HEK293 (cell line): ENCODE data around the gene DRC1.

Experiments
- SP3 ChIP-seq: fragments of 450-650 bp; formaldehyde crosslinking; IDR thresholded peaks from 2 replicates; pipeline ENCODE4 v1.5.1; 2016; ENCODE audit warnings: missing biosample characterization, missing genetic modification characterization
- ZBTB1 ChIP-seq: fragments of 450-650 bp; formaldehyde crosslinking; IDR thresholded peaks from 2 replicates; pipeline ENCODE4 v1.5.1; 2016; ENCODE audit warnings: missing biosample characterization, missing genetic modification characterization
- ZFHX2 ChIP-seq: fragments of 450-650 bp; formaldehyde crosslinking; conservative IDR thresholded peaks from 2 replicates; pipeline ENCODE4 v1.5.1; 2016; ENCODE audit warnings: missing biosample characterization, missing genetic modification characterization
- ZNF10 ChIP-seq: fragments of 450-650 bp; formaldehyde crosslinking; IDR thresholded peaks from 2 replicates; pipeline ENCODE4 v1.5.1; 2017; ENCODE audit warnings: missing biosample characterization, missing genetic modification characterization
- ZNF121 ChIP-seq: fragments of 450-650 bp; formaldehyde crosslinking; IDR thresholded peaks from 2 replicates; pipeline ENCODE4 v1.5.1; 2016; ENCODE audit warnings: missing biosample characterization, missing genetic modification characterization
- ZNF221 ChIP-seq: fragments of 450-650 bp; formaldehyde crosslinking; IDR thresholded peaks from 2 replicates; pipeline ENCODE4 v1.5.1; 2017; ENCODE audit warnings: missing biosample characterization, missing genetic modification characterization, borderline replicate concordance
- ZNF292 ChIP-seq: fragments of 450-650 bp; formaldehyde crosslinking; IDR thresholded peaks from 2 replicates; pipeline ENCODE4 v1.5.1; 2016; ENCODE audit warnings: low read depth, missing biosample characterization, missing genetic modification characterization, borderline replicate concordance
- ZNF324 ChIP-seq: fragments of 450-650 bp; formaldehyde crosslinking; IDR thresholded peaks from 2 replicates; pipeline ENCODE4 v1.5.1; 2016; ENCODE audit warnings: missing biosample characterization, missing genetic modification characterization
- ZNF335 ChIP-seq: fragments of 450-650 bp; formaldehyde crosslinking; conservative IDR thresholded peaks from 2 replicates; pipeline ENCODE4 v1.5.1; 2016; ENCODE audit warnings: missing biosample characterization, missing genetic modification characterization
- ZNF341 ChIP-seq: fragments of 450-650 bp; formaldehyde crosslinking; IDR thresholded peaks from 2 replicates; pipeline ENCODE4; 2016; ENCODE audit warnings: low read depth, missing biosample characterization, missing genetic modification characterization
- ZNF391 ChIP-seq: fragments of 450-650 bp; formaldehyde crosslinking; IDR thresholded peaks from 2 replicates; pipeline ENCODE4 v1.5.1; 2016; ENCODE audit warnings: low read depth, missing biosample characterization, missing genetic modification characterization, borderline replicate concordance
- ZNF394 ChIP-seq: fragments of 450-650 bp; formaldehyde crosslinking; IDR thresholded peaks from 2 replicates; pipeline ENCODE4 v1.5.1; 2016; ENCODE audit warnings: missing biosample characterization, missing genetic modification characterization, mild to moderate bottlenecking, moderate library complexity, borderline replicate concordance
- ZNF501 ChIP-seq: fragments of 450-650 bp; formaldehyde crosslinking; IDR thresholded peaks from 2 replicates; pipeline ENCODE4 v1.5.1; 2016; ENCODE audit warnings: missing biosample characterization, missing genetic modification characterization
- ZNF610 ChIP-seq: fragments of 450-650 bp; formaldehyde crosslinking; IDR thresholded peaks from 2 replicates; pipeline ENCODE4 v1.5.1; 2016; ENCODE audit warnings: missing biosample characterization, missing genetic modification characterization, borderline replicate concordance
- ZNF776 ChIP-seq: fragments of 450-650 bp; formaldehyde crosslinking; IDR thresholded peaks from 2 replicates; pipeline ENCODE4 v1.5.0; 2017; ENCODE audit warnings: missing biosample characterization, missing genetic modification characterization, borderline replicate concordance
- ZXDB ChIP-seq: fragments of 450-650 bp; formaldehyde crosslinking; IDR thresholded peaks from 2 replicates; pipeline ENCODE4 v1.5.1; 2016; ENCODE audit warnings: missing biosample characterization, missing genetic modification characterization
- TF ChIP-seq, protein P1 (sequence below): fragments of 450-650 bp; formaldehyde crosslinking; IDR thresholded peaks from 2 replicates; pipeline ENCODE4 v1.5.1; 2016; ENCODE audit warnings: missing biosample characterization, missing genetic modification characterization
- TF ChIP-seq, protein P2 (sequence below): fragments of 450-650 bp; formaldehyde crosslinking; IDR thresholded peaks from 2 replicates; pipeline ENCODE4 v1.5.1; 2016; ENCODE audit warnings: missing biosample characterization, missing genetic modification characterization
- TF ChIP-seq, protein P3 (sequence below): sonication (generic); formaldehyde crosslinking; IDR thresholded peaks from 2 replicates; pipeline ENCODE4 v1.8.1; 2022; ENCODE audit warnings: mild to moderate bottlenecking, moderate library complexity, missing genetic modification reagents
- TF ChIP-seq, protein P4 (sequence below): fragments of 450-650 bp; formaldehyde crosslinking; IDR thresholded peaks from 2 replicates; pipeline ENCODE4 v1.5.1; 2016; ENCODE audit warnings: missing biosample characterization, missing genetic modification characterization
- TF ChIP-seq, protein P5 (sequence below): fragments of 450-650 bp; formaldehyde crosslinking; IDR thresholded peaks from 2 replicates; pipeline ENCODE4 v1.5.1; 2016; ENCODE audit warnings: missing biosample characterization, missing genetic modification characterization, low read depth
- TF ChIP-seq, protein P6 (sequence below): fragments of 450-650 bp; formaldehyde crosslinking; IDR thresholded peaks from 2 replicates; pipeline ENCODE4 v1.5.1; 2016; ENCODE audit warnings: missing biosample characterization, missing genetic modification characterization
- TF ChIP-seq, protein P7 (sequence below): fragments of 450-650 bp; formaldehyde crosslinking; IDR thresholded peaks from 2 replicates; pipeline ENCODE4 v1.5.1; 2016; ENCODE audit warnings: missing biosample characterization, missing genetic modification characterization
- TF ChIP-seq, protein P8 (sequence below): fragments of 450-650 bp; formaldehyde crosslinking; IDR thresholded peaks from 2 replicates; pipeline ENCODE4 v1.5.1; 2016; ENCODE audit warnings: missing biosample characterization, missing genetic modification characterization

Gene DRC1

DNA sequence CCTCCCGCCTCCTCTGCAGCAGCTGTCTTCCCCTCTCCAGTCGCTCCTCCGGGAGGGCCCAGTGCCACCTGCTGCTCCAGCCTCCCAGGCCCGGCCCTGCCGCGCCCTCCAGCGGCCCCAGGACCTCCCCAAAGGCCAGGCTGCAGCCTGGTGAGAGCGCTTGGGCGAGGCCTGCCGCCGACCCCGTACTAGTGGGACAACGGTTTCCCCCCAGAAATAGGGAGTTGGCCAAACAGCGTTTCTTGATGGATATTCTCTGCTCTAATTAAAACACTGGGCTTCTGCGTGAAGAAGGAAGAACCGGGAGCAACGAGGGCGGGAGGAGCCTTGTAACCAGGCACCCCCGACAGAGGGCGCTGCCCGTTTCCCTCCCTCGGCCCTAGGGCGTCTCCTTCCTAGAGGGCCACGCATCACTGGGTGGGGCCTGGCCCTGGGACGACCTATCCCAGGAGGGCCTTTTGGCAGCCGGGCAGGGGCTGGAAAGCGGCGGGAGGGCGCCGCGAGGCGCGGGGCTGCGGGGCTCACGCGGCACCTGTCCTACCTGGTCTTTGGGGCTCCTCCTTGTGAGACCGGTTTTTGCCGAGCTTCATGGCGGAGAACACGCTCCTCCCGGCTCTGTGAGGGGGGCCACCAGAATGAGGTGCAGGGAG lies 101.6 kb downstream of the DRC1 start (continued):
- TF ChIP-seq, protein P1, sequence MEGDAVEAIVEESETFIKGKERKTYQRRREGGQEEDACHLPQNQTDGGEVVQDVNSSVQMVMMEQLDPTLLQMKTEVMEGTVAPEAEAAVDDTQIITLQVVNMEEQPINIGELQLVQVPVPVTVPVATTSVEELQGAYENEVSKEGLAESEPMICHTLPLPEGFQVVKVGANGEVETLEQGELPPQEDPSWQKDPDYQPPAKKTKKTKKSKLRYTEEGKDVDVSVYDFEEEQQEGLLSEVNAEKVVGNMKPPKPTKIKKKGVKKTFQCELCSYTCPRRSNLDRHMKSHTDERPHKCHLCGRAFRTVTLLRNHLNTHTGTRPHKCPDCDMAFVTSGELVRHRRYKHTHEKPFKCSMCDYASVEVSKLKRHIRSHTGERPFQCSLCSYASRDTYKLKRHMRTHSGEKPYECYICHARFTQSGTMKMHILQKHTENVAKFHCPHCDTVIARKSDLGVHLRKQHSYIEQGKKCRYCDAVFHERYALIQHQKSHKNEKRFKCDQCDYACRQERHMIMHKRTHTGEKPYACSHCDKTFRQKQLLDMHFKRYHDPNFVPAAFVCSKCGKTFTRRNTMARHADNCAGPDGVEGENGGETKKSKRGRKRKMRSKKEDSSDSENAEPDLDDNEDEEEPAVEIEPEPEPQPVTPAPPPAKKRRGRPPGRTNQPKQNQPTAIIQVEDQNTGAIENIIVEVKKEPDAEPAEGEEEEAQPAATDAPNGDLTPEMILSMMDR (tag by site-specific recombination) = peak; percentile 99
- no peak for TF ChIP-seq ZBTB1 (tag by site-specific recombination)
- no peak for TF ChIP-seq ZNF610
- no peak for TF ChIP-seq ZNF324 (tag by site-specific recombination)
- TF ChIP-seq ZFHX2 = 0 out of 2 replicates have a peak, but pooled peaks have one; percentile 23
- TF ChIP-seq, protein P2, sequence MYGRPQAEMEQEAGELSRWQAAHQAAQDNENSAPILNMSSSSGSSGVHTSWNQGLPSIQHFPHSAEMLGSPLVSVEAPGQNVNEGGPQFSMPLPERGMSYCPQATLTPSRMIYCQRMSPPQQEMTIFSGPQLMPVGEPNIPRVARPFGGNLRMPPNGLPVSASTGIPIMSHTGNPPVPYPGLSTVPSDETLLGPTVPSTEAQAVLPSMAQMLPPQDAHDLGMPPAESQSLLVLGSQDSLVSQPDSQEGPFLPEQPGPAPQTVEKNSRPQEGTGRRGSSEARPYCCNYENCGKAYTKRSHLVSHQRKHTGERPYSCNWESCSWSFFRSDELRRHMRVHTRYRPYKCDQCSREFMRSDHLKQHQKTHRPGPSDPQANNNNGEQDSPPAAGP (tag by site-specific recombination) = peak; percentile 47; the same call in 1 of the 2 replicates
- TF ChIP-seq ZNF335 (tag by site-specific recombination) = peak; percentile 96
- no peak for TF ChIP-seq ZNF776 (tag by site-specific recombination)
- TF ChIP-seq, protein P3, sequence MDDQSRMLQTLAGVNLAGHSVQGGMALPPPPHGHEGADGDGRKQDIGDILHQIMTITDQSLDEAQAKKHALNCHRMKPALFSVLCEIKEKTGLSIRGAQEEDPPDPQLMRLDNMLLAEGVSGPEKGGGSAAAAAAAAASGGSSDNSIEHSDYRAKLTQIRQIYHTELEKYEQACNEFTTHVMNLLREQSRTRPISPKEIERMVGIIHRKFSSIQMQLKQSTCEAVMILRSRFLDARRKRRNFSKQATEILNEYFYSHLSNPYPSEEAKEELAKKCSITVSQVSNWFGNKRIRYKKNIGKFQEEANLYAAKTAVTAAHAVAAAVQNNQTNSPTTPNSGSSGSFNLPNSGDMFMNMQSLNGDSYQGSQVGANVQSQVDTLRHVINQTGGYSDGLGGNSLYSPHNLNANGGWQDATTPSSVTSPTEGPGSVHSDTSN (CRISPR knock-in tag) = peak; percentile 69; the same call in 1 of the 2 replicates
- TF ChIP-seq ZNF121 (tag by site-specific recombination) = no peak
- peak; percentile 76 for TF ChIP-seq SP3 (tag by site-specific recombination)
- no peak for TF ChIP-seq ZNF292
- TF ChIP-seq ZNF394 (tag by site-specific recombination) = 0 out of 2 replicates have a peak, but pooled peaks have one; percentile 16
- peak; percentile 83 for TF ChIP-seq ZXDB (tag by site-specific recombination)
- TF ChIP-seq ZNF501 (tag by site-specific recombination) = peak; percentile 40; the same call in 1 of the 2 replicates
- TF ChIP-seq ZNF10 (tag by site-specific recombination) = no peak
- TF ChIP-seq, protein P4, sequence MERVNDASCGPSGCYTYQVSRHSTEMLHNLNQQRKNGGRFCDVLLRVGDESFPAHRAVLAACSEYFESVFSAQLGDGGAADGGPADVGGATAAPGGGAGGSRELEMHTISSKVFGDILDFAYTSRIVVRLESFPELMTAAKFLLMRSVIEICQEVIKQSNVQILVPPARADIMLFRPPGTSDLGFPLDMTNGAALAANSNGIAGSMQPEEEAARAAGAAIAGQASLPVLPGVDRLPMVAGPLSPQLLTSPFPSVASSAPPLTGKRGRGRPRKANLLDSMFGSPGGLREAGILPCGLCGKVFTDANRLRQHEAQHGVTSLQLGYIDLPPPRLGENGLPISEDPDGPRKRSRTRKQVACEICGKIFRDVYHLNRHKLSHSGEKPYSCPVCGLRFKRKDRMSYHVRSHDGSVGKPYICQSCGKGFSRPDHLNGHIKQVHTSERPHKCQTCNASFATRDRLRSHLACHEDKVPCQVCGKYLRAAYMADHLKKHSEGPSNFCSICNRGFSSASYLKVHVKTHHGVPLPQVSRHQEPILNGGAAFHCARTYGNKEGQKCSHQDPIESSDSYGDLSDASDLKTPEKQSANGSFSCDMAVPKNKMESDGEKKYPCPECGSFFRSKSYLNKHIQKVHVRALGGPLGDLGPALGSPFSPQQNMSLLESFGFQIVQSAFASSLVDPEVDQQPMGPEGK (tag by site-specific recombination) = peak; percentile 82
- TF ChIP-seq, protein P5, sequence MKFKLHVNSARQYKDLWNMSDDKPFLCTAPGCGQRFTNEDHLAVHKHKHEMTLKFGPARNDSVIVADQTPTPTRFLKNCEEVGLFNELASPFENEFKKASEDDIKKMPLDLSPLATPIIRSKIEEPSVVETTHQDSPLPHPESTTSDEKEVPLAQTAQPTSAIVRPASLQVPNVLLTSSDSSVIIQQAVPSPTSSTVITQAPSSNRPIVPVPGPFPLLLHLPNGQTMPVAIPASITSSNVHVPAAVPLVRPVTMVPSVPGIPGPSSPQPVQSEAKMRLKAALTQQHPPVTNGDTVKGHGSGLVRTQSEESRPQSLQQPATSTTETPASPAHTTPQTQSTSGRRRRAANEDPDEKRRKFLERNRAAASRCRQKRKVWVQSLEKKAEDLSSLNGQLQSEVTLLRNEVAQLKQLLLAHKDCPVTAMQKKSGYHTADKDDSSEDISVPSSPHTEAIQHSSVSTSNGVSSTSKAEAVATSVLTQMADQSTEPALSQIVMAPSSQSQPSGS = no peak
- TF ChIP-seq ZNF391 (tag by site-specific recombination) = 0 out of 2 replicates have a peak, but pooled peaks have one; percentile 39
- no peak for TF ChIP-seq ZNF221 (tag by site-specific recombination)
- TF ChIP-seq ZNF341 (tag by site-specific recombination) = peak; percentile 83
- TF ChIP-seq, protein P6, sequence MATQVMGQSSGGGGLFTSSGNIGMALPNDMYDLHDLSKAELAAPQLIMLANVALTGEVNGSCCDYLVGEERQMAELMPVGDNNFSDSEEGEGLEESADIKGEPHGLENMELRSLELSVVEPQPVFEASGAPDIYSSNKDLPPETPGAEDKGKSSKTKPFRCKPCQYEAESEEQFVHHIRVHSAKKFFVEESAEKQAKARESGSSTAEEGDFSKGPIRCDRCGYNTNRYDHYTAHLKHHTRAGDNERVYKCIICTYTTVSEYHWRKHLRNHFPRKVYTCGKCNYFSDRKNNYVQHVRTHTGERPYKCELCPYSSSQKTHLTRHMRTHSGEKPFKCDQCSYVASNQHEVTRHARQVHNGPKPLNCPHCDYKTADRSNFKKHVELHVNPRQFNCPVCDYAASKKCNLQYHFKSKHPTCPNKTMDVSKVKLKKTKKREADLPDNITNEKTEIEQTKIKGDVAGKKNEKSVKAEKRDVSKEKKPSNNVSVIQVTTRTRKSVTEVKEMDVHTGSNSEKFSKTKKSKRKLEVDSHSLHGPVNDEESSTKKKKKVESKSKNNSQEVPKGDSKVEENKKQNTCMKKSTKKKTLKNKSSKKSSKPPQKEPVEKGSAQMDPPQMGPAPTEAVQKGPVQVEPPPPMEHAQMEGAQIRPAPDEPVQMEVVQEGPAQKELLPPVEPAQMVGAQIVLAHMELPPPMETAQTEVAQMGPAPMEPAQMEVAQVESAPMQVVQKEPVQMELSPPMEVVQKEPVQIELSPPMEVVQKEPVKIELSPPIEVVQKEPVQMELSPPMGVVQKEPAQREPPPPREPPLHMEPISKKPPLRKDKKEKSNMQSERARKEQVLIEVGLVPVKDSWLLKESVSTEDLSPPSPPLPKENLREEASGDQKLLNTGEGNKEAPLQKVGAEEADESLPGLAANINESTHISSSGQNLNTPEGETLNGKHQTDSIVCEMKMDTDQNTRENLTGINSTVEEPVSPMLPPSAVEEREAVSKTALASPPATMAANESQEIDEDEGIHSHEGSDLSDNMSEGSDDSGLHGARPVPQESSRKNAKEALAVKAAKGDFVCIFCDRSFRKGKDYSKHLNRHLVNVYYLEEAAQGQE (tag by site-specific recombination) = no peak
- TF ChIP-seq, protein P7, sequence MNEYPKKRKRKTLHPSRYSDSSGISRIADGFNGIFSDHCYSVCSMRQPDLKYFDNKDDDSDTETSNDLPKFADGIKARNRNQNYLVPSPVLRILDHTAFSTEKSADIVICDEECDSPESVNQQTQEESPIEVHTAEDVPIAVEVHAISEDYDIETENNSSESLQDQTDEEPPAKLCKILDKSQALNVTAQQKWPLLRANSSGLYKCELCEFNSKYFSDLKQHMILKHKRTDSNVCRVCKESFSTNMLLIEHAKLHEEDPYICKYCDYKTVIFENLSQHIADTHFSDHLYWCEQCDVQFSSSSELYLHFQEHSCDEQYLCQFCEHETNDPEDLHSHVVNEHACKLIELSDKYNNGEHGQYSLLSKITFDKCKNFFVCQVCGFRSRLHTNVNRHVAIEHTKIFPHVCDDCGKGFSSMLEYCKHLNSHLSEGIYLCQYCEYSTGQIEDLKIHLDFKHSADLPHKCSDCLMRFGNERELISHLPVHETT (tag by site-specific recombination) = no peak
- TF ChIP-seq, protein P8, sequence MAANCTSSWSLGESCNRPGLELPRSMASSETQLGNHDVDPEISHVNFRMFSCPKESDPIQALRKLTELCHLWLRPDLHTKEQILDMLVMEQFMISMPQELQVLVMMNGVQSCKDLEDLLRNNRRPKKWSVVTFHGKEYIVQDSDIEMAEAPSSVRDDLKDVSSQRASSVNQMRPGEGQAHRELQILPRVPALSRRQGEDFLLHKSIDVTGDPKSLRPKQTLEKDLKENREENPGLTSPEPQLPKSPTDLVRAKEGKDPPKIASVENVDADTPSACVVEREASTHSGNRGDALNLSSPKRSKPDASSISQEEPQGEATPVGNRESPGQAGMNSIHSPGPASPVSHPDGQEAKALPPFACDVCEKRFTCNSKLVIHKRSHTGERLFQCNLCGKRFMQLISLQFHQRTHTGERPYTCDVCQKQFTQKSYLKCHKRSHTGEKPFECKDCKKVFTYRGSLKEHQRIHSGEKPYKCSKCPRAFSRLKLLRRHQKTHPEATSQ (tag by site-specific recombination) = no peak
